ENCODE data around the gene PDYN.

PDYN gene

GRCh38 chr20:1995531-1996310 is 1.9 kb upstream of the PDYN start:
- DNase-seq (ENCODE audit: low read depth, low spot score), result no peak
- no peak overlapping the region for H3K27ac ChIP-seq

DNA sequence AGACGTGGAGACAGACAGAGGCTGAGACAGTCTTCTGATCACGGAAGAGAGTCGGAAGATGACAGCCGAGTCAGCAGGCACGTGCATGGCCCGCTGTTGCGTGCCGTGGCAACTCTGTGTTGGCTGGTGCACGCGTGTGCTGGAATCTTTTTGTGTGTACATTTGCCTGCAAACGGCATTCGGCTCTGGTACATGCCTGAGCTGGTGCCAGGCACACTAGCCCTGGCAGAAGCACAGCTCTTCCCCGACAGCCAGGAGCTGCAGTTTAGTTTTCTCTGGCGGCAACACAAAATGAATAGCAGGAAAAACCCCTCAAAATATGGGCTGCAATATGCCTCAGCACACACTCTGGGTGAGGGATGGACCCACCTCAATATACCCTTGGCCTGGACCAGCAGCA is 769 bp upstream of the PDYN start:
- DNase-seq (ENCODE audit: low read depth, low spot score), result no peak
- no peak overlapping the region for H3K27ac ChIP-seq

DNA sequence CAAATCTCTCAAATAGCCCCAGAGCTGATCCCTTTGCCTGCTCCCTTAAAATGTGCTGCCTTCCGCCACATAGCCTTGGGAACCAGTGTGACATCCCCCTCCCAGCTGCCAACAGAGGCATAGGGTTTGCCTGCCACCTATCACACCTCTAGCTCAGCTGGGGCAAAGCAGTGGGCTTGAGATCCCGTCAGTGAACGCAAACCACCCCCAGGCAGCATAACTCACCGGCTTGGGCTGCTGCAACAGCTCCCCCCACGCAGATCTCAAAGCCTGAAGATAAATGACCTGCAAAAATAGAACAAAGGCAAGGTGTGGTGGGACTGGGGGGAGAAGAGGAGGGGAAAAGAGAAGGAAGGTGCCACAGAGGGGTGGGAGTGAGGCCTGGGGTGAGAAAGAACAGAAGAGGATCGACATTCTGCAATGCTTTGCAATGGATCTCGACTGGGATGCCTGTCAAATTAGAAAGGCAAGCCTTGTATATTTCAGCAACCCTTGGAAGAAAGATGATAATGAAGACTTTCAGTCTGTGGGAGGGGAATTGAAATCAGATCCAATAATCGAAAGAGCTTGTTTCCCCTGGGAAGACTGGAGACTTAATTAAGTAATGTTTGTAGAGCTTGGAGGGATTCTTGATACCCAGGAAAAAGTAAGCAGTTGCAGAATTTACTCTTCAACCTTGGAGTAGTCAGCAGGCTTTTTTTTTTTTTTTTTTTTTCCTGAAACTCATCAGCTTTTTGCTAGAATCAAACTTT is 1.3 kb downstream of the PDYN start:
- H3K27ac ChIP-seq, result no peak overlapping the region

GRCh38 chr20:1987826-1988225 is 6.0 kb downstream of the PDYN start:
- DNase-seq (ENCODE audit: low read depth, low spot score), result no peak
- no peak overlapping the region for H3K27ac ChIP-seq

More for the DNA sequence above, 1.3 kb downstream of the PDYN start:
- no peak for DNase-seq (ENCODE audit: low read depth, low spot score)

DNA sequence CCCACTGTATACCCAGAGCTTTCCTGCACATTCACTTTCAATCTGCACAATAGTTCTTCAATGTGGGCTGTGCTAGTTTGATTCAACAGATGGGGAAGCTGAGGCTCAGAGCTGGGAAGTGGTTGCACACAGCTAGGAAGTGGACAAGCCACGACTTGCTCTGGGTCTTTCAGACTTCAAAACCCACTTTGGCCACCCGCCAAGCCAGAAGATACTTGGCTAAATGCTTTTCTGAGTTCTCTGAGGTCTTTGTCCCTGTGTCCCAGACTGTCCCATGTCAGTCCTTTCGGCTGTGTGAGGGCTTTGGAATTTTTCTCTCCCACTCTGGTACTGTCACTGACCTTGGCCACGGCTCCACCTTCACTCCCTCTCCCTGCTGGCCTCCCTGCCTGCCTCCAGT is 10.6 kb downstream of the PDYN start:
- no peak overlapping the region for H3K27ac ChIP-seq
- DNase-seq (ENCODE audit: low read depth, low spot score), result no peak

- H3K27ac ChIP-seq, result no peak overlapping the region
- no peak for DNase-seq (ENCODE audit: low read depth, low spot score)
Observed at GRCh38 chr20:1982686-1983085, 11.2 kb downstream of the PDYN start.

GRCh38 chr20:1979106-1979778 is 14.6 kb downstream of the PDYN start:
- no peak overlapping the region for H3K27ac ChIP-seq
- no peak for DNase-seq (ENCODE audit: low read depth, low spot score)

- H3K27ac ChIP-seq, result no peak overlapping the region
- no peak for DNase-seq (ENCODE audit: low read depth, low spot score)
Observed at GRCh38 chr20:1975291-1975690, 18.6 kb downstream of the PDYN start.

- H3K27ac ChIP-seq, result no peak overlapping the region
- DNase-seq (ENCODE audit: low read depth, low spot score), result no peak
Observed at GRCh38 chr20:1973601-1974440, 20.0 kb downstream of the PDYN start.

GRCh38 chr20:1971893-1972586 is 21.8 kb downstream of the PDYN start:
- DNase-seq (ENCODE audit: low read depth, low spot score), result no peak
- no peak overlapping the region for H3K27ac ChIP-seq

- no peak for DNase-seq (ENCODE audit: low read depth, low spot score)
Observed at GRCh38 chr20:1968964-1969363, 24.9 kb downstream of the PDYN start.

GRCh38 chr20:1965520-1966351 is 28.1 kb downstream of the PDYN start:
- no peak for DNase-seq (ENCODE audit: low read depth, low spot score)
- H3K27ac ChIP-seq, result no peak overlapping the region

More at GRCh38 chr20:1968964-1969363, 24.9 kb downstream of the PDYN start:
- no peak overlapping the region for H3K27ac ChIP-seq

- no peak for DNase-seq (ENCODE audit: low read depth, low spot score)
Observed at GRCh38 chr20:1964659-1965405, 29.0 kb downstream of the PDYN start.

GRCh38 chr20:1964061-1964460 is 29.8 kb downstream of the PDYN start:
- no peak for DNase-seq (ENCODE audit: low read depth, low spot score)
- no peak overlapping the region for H3K27ac ChIP-seq

More at GRCh38 chr20:1964659-1965405, 29.0 kb downstream of the PDYN start:
- no peak overlapping the region for H3K27ac ChIP-seq

DNA sequence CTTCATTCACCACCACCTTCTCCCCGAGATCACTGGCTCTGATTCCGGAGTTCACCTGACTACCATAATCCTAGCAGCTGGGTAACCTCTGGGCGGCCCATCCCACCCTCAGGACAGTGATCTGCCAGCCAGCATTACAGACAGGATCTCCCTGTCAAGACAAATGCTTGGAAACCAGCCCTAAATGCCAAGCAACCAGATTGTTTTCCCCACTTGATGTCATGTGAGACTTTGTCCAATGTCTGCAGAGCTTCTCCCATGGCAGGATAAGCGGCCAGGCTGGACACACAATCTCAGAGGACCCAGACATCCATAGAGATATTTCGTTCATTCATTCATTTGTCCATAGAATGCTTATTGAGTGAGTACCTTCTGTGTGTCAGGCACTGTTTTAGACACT is 32.5 kb downstream of the PDYN start:
- no peak for DNase-seq (ENCODE audit: low read depth, low spot score)
- no peak overlapping the region for H3K27ac ChIP-seq

- DNase-seq (ENCODE audit: low read depth, low spot score), result no peak
- no peak overlapping the region for H3K27ac ChIP-seq
Observed at GRCh38 chr20:1959156-1959555, 34.7 kb downstream of the PDYN start.

- no peak for DNase-seq (ENCODE audit: low read depth, low spot score)
- H3K27ac ChIP-seq, result no peak overlapping the region
Observed at GRCh38 chr20:1958426-1958825, 35.4 kb downstream of the PDYN start.

DNA sequence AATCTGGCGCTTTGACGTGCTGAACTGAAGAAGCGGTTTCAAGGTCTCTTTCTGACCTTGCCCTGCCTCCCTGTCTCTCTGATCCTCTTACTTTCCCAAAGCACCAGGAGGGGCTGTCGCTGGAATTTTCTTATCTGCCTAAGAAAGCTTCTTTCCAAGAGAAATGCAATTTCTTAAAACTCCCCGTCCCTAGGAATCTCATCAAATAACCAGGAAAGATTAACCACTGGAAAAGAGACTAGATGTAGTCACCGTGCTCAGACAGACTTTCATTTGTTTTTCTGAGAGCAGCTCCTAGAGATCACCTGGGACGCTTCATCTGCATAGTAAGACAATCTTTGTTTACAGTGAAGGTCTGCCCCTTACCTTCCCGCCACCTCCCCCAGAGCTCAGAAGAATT is 38.6 kb downstream of the PDYN start:
- DNase-seq (ENCODE audit: low read depth, low spot score), result no peak
- no peak overlapping the region for H3K27ac ChIP-seq
